Measurements from ENCODE around the gene NUDT6.

Gene NUDT6

GRCh38 chr4:122899682-122900081, 22.7 kb downstream of the NUDT6 start:
- Histone ChIP-seq H3K36me3 (ENCODE audit: control insufficient read depth, insufficient read depth, low read length) (no peaks in the 10 kb centered on the region), H3K4me3 (ENCODE audit: insufficient read depth, low read depth, low read length) (no peak overlapping the region), H3K9me3 (ENCODE audit: control insufficient read depth, low read length) (no peaks in the 10 kb centered on the region), H3K27ac (ENCODE audit: insufficient read depth, low read depth, low read length, poor library complexity, severe bottlenecking) (no peak overlapping the region), H3K4me1 (ENCODE audit: control insufficient read depth, insufficient read depth, low read length) (no peaks in the 10 kb centered on the region), H3K27me3 (ENCODE audit: control insufficient read depth, insufficient read depth, low read length, poor library complexity, severe bottlenecking) (no peaks in the 10 kb centered on the region)
- WGBS, 2 experiments, result 80 to 86% methylated on average over 5 to 7 of the region's 7 CpGs

GRCh38 chr4:122898370-122899150, 23.8 kb downstream of the NUDT6 start:
- no peaks in the 10 kb centered on the region for H3K9me3 ChIP-seq (ENCODE audit: control insufficient read depth, low read length)
- no peak overlapping the region for H3K27ac ChIP-seq (ENCODE audit: insufficient read depth, low read depth, low read length, poor library complexity, severe bottlenecking)
- H3K27me3 ChIP-seq (ENCODE audit: control insufficient read depth, insufficient read depth, low read length, poor library complexity, severe bottlenecking), result no peaks in the 10 kb centered on the region
- 91 to 100% methylated on average over 1 of the region's 2 CpGs for WGBS, 2 experiments
- no peaks in the 10 kb centered on the region for H3K4me1 ChIP-seq (ENCODE audit: control insufficient read depth, insufficient read depth, low read length)
- H3K4me3 ChIP-seq (ENCODE audit: insufficient read depth, low read depth, low read length), result no peak overlapping the region
- no peaks in the 10 kb centered on the region for H3K36me3 ChIP-seq (ENCODE audit: control insufficient read depth, insufficient read depth, low read length)

- Histone ChIP-seq H3K9me3 (ENCODE audit: control insufficient read depth, low read length) (no peaks in the 10 kb centered on the region), H3K4me1 (ENCODE audit: control insufficient read depth, insufficient read depth, low read length) (no peaks in the 10 kb centered on the region), H3K27me3 (ENCODE audit: control insufficient read depth, insufficient read depth, low read length, poor library complexity, severe bottlenecking) (no peaks in the 10 kb centered on the region), H3K27ac (ENCODE audit: insufficient read depth, low read depth, low read length, poor library complexity, severe bottlenecking) (no peak overlapping the region), H3K4me3 (ENCODE audit: insufficient read depth, low read depth, low read length) (no peak overlapping the region), H3K36me3 (ENCODE audit: control insufficient read depth, insufficient read depth, low read length) (peaks cover 9% of the 10 kb centered on the region)
- WGBS, 2 experiments, result 88% methylated on average over 1 of the region's 1 CpG; no CpG with 5 or more reads in 1 of the 2 experiments
These were observed 26.1 kb downstream of the NUDT6 start for GRCh38 chr4:122896270-122896669.

GRCh38 chr4:122895336-122895995, 26.9 kb downstream of the NUDT6 start:
- Histone ChIP-seq H3K4me1 (ENCODE audit: control insufficient read depth, insufficient read depth, low read length) (no peaks in the 10 kb centered on the region), H3K4me3 (ENCODE audit: insufficient read depth, low read depth, low read length) (no peak overlapping the region), H3K27ac (ENCODE audit: insufficient read depth, low read depth, low read length, poor library complexity, severe bottlenecking) (no peak overlapping the region), H3K27me3 (ENCODE audit: control insufficient read depth, insufficient read depth, low read length, poor library complexity, severe bottlenecking) (no peaks in the 10 kb centered on the region), H3K9me3 (ENCODE audit: control insufficient read depth, low read length) (no peaks in the 10 kb centered on the region), H3K36me3 (ENCODE audit: control insufficient read depth, insufficient read depth, low read length) (peaks cover 9% of the 10 kb centered on the region)
- WGBS, 2 experiments, result 80 to 100% methylated on average over 1 of the region's 1 CpG

GRCh38 chr4:122894827-122895226, 27.6 kb downstream of the NUDT6 start:
- 88 to 89% methylated on average over 3 of the region's 3 CpGs for WGBS, 2 experiments
- H3K36me3 ChIP-seq (ENCODE audit: control insufficient read depth, insufficient read depth, low read length), result peaks cover 9% of the 10 kb centered on the region
- H3K27ac ChIP-seq (ENCODE audit: insufficient read depth, low read depth, low read length, poor library complexity, severe bottlenecking), result no peak overlapping the region
- no peaks in the 10 kb centered on the region for H3K4me1 ChIP-seq (ENCODE audit: control insufficient read depth, insufficient read depth, low read length)
- no peaks in the 10 kb centered on the region for H3K27me3 ChIP-seq (ENCODE audit: control insufficient read depth, insufficient read depth, low read length, poor library complexity, severe bottlenecking)
- H3K4me3 ChIP-seq (ENCODE audit: insufficient read depth, low read depth, low read length), result no peak overlapping the region
- H3K9me3 ChIP-seq (ENCODE audit: control insufficient read depth, low read length), result no peaks in the 10 kb centered on the region

- Histone ChIP-seq H3K4me3 (ENCODE audit: insufficient read depth, low read depth, low read length) (no peak overlapping the region), H3K9me3 (ENCODE audit: control insufficient read depth, low read length) (no peaks in the 10 kb centered on the region), H3K27me3 (ENCODE audit: control insufficient read depth, insufficient read depth, low read length, poor library complexity, severe bottlenecking) (no peaks in the 10 kb centered on the region), H3K27ac (ENCODE audit: insufficient read depth, low read depth, low read length, poor library complexity, severe bottlenecking) (no peak overlapping the region), H3K36me3 (ENCODE audit: control insufficient read depth, insufficient read depth, low read length) (peaks cover 12% of the 10 kb centered on the region), H3K4me1 (ENCODE audit: control insufficient read depth, insufficient read depth, low read length) (no peaks in the 10 kb centered on the region)
- 100% methylated on average over 1 of the region's 2 CpGs for WGBS, 2 experiments
These were observed 32.1 kb downstream of the NUDT6 start for GRCh38 chr4:122890147-122890795.

- H3K36me3 ChIP-seq (ENCODE audit: control insufficient read depth, insufficient read depth, low read length), result peaks cover 12% of the 10 kb centered on the region
- H3K4me1 ChIP-seq (ENCODE audit: control insufficient read depth, insufficient read depth, low read length), result no peaks in the 10 kb centered on the region
- H3K9me3 ChIP-seq (ENCODE audit: control insufficient read depth, low read length), result no peaks in the 10 kb centered on the region
- no peak overlapping the region for H3K27ac ChIP-seq (ENCODE audit: insufficient read depth, low read depth, low read length, poor library complexity, severe bottlenecking)
- WGBS, 2 experiments, result 88 to 93% methylated on average over 1 of the region's 1 CpG
- H3K4me3 ChIP-seq (ENCODE audit: insufficient read depth, low read depth, low read length), result no peak overlapping the region
- H3K27me3 ChIP-seq (ENCODE audit: control insufficient read depth, insufficient read depth, low read length, poor library complexity, severe bottlenecking), result no peaks in the 10 kb centered on the region
These were observed 32.7 kb downstream of the NUDT6 start for GRCh38 chr4:122889726-122890125.

GRCh38 chr4:122884499-122884898, 37.9 kb downstream of the NUDT6 start:
- H3K27me3 ChIP-seq (ENCODE audit: control insufficient read depth, insufficient read depth, low read length, poor library complexity, severe bottlenecking), result no peaks in the 10 kb centered on the region
- H3K27ac ChIP-seq (ENCODE audit: insufficient read depth, low read depth, low read length, poor library complexity, severe bottlenecking), result no peak overlapping the region
- no peaks in the 10 kb centered on the region for H3K4me1 ChIP-seq (ENCODE audit: control insufficient read depth, insufficient read depth, low read length)
- no peaks in the 10 kb centered on the region for H3K9me3 ChIP-seq (ENCODE audit: control insufficient read depth, low read length)
- peaks cover 17% of the 10 kb centered on the region for H3K36me3 ChIP-seq (ENCODE audit: control insufficient read depth, insufficient read depth, low read length)
- H3K4me3 ChIP-seq (ENCODE audit: insufficient read depth, low read depth, low read length), result no peak overlapping the region
- 94 to 100% methylated on average over 1 of the region's 1 CpG for WGBS, 2 experiments

GRCh38 chr4:122882857-122883735, 39.3 kb downstream of the NUDT6 start:
- 95 to 97% methylated on average over 3 to 4 of the region's 5 CpGs for WGBS, 2 experiments

More at GRCh38 chr4:122882857-122883735, 39.3 kb downstream of the NUDT6 start:
- no peak overlapping the region for H3K4me3 ChIP-seq (ENCODE audit: insufficient read depth, low read depth, low read length)
- no peaks in the 10 kb centered on the region for H3K27me3 ChIP-seq (ENCODE audit: control insufficient read depth, insufficient read depth, low read length, poor library complexity, severe bottlenecking)
- H3K27ac ChIP-seq (ENCODE audit: insufficient read depth, low read depth, low read length, poor library complexity, severe bottlenecking), result no peak overlapping the region
- H3K9me3 ChIP-seq (ENCODE audit: control insufficient read depth, low read length), result no peaks in the 10 kb centered on the region
- H3K36me3 ChIP-seq (ENCODE audit: control insufficient read depth, insufficient read depth, low read length), result peaks cover 29% of the 10 kb centered on the region
- H3K4me1 ChIP-seq (ENCODE audit: control insufficient read depth, insufficient read depth, low read length), result no peaks in the 10 kb centered on the region

Measured in ectodermal cell (in vitro differentiated cells).